Panc1 (cell line): ENCODE measurements around the gene DPAGT1.

Experiments used
- POLR2AphosphoS5 ChIP-seq: IDR thresholded peaks from 2 replicates; pipeline ENCODE4 v1.6.1; 2012; ENCODE audit warnings: mild to moderate bottlenecking, low read depth, low read length, moderate library complexity
- SIN3A ChIP-seq: IDR thresholded peaks from 2 replicates; pipeline ENCODE4 v1.6.1; 2012; ENCODE audit warnings: low read depth, mild to moderate bottlenecking, low read length, moderate library complexity, borderline replicate concordance; ENCODE audit not compliant: insufficient read depth
- TF ChIP-seq, protein P1 (sequence below): fragments of 450-650 bp; IDR thresholded peaks from 2 replicates; pipeline ENCODE4 v1.5.1; 2017; ENCODE audit warnings: mild to moderate bottlenecking

DNA sequence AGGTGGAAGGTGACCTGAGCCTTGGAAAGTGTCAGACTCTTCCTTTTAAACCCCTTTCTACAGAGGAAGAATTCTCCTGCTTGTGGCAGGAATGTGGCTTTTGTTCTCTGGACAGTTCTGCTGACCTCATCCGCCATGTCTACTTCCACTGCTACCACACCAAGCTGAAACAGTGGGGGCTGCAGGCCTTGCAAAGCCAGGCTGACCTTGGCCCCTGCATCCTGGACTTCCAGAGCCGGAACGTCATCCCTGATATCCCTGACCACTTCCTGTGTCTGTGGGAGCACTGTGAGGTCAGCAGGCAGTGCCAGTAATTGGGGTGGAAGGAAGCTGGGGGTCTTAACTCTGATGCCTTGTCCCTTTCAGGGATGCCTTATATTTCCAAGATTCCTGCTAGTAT lies 29.0 kb upstream of the DPAGT1 start:
- TF ChIP-seq POLR2AphosphoS5 (no peak), SIN3A (no peak)
- TF ChIP-seq, protein P1, sequence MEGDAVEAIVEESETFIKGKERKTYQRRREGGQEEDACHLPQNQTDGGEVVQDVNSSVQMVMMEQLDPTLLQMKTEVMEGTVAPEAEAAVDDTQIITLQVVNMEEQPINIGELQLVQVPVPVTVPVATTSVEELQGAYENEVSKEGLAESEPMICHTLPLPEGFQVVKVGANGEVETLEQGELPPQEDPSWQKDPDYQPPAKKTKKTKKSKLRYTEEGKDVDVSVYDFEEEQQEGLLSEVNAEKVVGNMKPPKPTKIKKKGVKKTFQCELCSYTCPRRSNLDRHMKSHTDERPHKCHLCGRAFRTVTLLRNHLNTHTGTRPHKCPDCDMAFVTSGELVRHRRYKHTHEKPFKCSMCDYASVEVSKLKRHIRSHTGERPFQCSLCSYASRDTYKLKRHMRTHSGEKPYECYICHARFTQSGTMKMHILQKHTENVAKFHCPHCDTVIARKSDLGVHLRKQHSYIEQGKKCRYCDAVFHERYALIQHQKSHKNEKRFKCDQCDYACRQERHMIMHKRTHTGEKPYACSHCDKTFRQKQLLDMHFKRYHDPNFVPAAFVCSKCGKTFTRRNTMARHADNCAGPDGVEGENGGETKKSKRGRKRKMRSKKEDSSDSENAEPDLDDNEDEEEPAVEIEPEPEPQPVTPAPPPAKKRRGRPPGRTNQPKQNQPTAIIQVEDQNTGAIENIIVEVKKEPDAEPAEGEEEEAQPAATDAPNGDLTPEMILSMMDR, result no peak
